H1 (cell line): ENCODE data around the gene ACSL6. TPM values are rescaled to one million over a fixed set of nuclear protein-coding genes. Genes with fewer than 3 reads are reported as not detected.

Experiments
- MAX ChIP-seq: IDR thresholded peaks from 2 replicates; pipeline ENCODE4 v1.6.1; 2012; ENCODE audit warnings: inconsistent platforms
- polyA plus RNA-seq, 7 experiments: library from polyadenylated mRNA; depleted of rRNA in 3 of 7; stranded (reverse) in 5 of 7; unstranded in 2 of 7; fragments of >200 nt in 5 of 7; fragments of 200-250 nt in 2 of 7; gene quantifications; 1 replicate in 5 of 7; 2 replicates in 1 of 7; 4 replicates in 1 of 7; pipeline versions ENCODE4 v1.2.1 to v1.2.3, GENCODE V29; 2011 to 2013; ENCODE audit warnings: missing spikeins in 2 of 7, mixed read lengths in 2 of 7
- total RNA-seq: library from RNA; stranded (reverse); fragmentation: NEBNext Ultra II Directional; extraction: Animal tissue kit (Norgen Biotek cat#: 25700); gene quantifications from 2 replicates; pipeline ENCODE4 v1.2.1, GENCODE V29; 2021

ACSL6 gene
- total and polyA plus RNA-seq, 2 of the 8 experiments (the other 6 are each of a cell fraction or from before 2014, with no cell fraction given): 2.3 to 2.4 TPM

- no peak for TF ChIP-seq MAX
Observed at GRCh38 chr5:132055441-132055807, 44.0 kb upstream of the ACSL6 start (continued).
